ENCODE data around the gene ZNF837.
"Not testable (repeated sequence)": the region's sequence is repeated elsewhere in the genome, so short reads cannot be mapped to it uniquely, and the experiment has no call there.

Gene ZNF837

DNA sequence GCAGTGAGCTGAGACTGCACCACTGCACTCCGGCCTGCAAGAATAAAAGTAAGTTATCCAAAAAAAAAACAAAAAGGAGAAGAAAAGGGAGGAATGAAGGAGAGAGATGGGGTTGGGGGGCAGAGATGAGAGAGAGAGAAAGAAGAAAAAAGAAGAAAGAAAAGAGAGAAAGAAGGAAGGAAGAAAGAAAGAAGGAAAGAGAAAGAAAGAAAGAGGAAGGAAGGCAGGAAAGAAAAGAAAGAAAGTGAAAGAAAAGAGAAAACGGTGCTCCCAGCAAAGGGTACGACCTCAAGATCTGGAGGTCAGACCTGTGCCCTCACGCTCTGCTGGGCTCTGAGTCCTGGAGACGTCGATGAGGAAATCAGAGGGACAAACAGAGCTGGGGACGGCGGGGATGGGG, 31.2 kb downstream of the ZNF837 start:
- DNase-seq = no peak

- not testable (repeated sequence) for DNase-seq
Measured at GRCh38 chr19:58348080-58348479, 32.8 kb downstream of the ZNF837 start.

DNA sequence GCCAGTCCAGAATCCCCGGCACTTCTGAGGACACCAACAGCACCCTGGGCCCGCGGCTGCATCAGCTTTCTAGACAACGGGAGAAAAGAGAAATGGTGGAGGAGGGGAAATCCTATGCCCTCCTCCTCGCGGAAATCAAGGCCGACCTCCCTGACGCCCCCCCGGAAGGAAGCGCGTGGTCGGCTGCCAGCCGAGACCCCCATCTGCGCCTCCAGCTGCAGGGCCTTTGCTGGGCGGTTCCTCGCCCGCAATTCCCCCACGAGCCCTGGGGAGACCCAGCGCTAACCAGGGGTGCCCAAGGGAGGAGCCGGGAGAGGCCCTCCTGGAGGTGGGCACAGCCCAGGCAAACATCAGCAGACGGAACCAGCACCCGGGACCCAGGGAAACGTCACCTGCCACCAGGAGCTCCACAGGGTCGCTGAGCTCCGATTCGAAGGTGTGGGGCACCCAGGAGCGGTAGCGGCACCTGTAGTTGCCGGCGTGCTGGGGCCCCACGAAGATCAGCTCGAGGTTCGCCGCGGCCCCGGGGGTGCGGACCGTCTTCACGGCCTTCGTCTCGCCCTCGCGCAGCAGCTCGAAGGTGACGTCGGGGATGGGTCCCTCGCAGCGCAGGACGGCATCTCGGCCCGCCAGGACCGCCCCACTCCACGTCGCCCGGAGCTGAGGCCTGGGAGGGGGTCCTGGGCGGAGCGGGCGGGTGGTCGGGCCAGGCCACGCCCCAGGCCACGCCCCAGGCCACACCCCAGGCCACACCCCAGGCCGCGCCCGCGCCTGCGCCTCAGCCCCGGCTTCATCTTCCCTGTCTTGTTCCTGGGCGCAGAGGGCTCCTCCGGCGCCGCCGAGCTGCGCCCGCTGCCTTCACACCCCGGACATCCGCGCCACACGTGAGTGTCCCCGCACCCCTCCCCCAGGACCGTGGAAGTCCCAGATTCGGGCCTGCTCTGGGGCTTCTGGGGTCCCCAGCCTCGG, 33.6 kb downstream of the ZNF837 start:
- peak; percentile 35 for DNase-seq

- no peak for DNase-seq
Measured at GRCh38 chr19:58345558-58345957, 35.3 kb downstream of the ZNF837 start.

- DNase-seq = no peak
Measured at GRCh38 chr19:58338825-58339558, 41.8 kb downstream of the ZNF837 start.

- no peak for DNase-seq
Measured at GRCh38 chr19:58338336-58338735, 42.5 kb downstream of the ZNF837 start.

DNA sequence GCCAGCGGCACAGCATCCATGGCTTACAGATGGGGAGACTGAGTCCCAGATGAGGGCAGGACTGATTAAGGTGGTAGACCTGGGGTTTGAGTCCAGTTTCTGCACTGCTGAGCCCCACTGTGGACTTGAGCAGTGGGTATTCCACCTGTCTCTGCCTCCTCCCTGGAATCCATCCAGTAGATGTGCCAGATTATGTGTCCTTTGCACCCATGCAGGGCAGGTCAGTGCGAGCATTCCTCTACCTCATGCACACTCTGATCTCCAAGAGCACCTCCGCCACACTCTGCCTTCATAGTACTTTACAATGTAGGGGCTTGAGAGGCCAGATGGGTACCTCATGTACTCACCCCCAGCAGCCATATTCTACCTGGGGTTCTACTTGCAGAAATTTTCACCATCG, 44.0 kb downstream of the ZNF837 start:
- DNase-seq = no peak

- DNase-seq = no peak
Measured at GRCh38 chr19:58336216-58336615, 44.6 kb downstream of the ZNF837 start.

- DNase-seq = no peak
Measured at GRCh38 chr19:58335630-58336029, 45.2 kb downstream of the ZNF837 start.

DNA sequence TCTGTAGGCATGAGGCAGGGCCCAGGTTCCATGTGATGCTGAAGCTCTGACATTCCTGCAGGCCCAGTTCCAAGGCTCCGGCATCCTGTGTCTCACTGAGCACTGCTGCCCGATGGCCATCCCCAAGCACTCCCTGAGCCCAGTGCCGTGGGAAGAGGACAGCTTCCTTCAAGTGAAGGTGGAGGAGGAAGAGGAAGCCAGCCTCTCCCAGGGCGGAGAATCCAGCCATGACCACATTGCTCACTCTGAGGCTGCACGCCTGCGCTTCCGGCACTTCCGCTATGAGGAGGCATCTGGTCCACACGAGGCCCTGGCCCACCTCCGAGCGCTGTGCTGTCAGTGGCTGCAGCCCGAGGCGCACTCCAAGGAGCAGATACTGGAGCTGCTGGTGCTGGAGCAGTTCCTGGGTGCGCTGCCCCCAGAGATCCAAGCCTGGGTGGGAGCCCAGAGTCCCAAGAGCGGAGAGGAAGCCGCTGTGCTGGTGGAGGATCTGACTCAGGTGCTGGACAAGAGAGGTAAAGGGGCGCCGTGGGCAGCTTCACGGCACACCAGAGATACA, 46.1 kb downstream of the ZNF837 start:
- no peak for DNase-seq

DNA sequence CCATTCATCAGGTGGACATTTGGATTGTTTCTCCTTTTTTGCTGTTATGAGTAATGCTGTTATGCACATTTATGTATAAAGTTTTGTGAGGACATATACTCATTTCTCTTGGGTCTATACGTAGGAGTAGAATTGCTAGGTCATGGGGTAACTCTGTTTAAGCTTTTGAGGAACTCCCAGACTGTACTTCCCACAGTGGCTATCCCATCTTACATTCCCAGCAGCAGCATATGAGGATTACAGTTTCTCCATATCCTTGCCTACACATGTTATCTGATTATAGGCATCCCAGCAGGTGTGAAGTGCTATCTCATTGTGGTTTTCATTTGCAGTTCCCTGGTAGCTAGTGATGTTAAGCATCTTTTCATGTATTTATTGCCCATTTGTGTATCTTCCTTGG, 48.1 kb downstream of the ZNF837 start:
- DNase-seq = no peak

- DNase-seq = peak; percentile 51
Measured at GRCh38 chr19:58330458-58330857, 50.4 kb downstream of the ZNF837 start.

DNA sequence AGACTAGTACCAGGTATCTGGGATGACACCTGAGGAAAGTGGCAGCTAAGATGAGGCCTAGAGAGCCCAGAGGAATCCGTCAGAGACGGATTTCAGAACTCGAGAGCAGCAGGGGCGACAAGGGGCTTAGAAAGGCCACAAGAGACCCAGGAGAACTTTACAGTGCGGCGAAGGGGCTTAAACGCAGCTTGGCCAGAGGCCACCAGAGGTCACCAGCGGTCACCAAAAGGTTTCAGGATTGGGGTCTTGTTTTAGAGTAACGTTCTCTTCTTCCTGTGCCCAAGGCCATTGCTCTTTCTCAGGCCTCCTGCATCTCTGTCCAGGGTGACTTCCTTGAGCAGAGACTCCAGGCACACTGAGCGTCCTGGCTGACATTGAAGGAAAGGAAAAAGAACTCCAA, 51.8 kb downstream of the ZNF837 start:
- DNase-seq = no peak

- DNase-seq = peak; percentile 95
Measured at GRCh38 chr19:58326914-58327726, 53.7 kb downstream of the ZNF837 start, which contains the start of gene ZSCAN22. ZSCAN22 (plus strand) TSS chr19:58326994; CDS start chr19:58334803, 7,809 bp downstream.

DNA sequence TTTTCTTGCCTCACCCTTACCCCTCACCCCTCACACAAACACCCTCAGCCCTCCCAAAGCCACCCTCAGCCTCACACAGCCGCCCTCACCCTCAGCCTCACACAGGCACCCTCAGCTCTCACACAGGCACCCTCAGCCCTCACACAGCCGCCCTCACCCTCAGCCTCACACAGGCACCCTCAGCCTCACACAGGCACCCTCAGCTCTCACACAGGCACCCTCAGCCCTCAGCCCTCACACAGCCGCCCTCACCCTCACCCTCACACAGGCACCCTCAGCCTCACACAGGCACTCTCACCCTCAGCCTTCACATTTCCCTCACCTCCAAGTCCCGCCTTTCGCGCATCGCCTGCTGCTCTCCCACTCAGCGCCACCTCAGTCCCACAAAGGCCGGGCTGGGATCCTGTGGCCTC, 54.3 kb downstream of the ZNF837 start:
- DNase-seq = no peak

DNA sequence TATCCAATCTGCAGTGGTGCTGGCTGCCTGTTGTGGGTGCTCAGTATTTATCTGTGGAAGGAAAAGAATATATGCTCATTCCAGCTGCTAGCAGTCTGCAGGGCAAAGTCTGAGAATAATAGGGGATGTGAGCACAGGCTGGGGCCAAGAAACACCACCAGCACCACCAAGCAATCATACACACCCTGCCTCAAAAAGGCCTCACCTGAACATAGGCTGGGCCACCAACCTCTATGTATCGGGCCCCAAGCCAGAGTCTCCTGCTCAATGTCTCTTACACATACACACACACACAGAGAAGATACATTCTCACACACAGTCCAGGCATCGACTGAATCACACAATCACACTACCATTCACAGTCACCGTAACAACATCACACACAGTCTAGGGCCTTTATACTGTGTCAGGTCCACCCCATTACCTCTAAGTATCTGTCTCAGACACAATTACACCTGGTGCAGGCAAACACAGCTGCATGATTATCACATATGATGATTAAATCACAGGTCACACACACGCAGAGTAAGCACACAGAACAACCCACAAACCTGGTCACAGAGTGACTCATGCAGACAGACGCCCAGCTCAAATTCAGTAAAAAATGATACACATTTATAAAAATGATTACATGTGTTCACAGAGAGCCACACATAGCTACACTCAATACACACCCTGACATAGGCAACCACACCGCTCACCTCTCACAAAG, 55.4 kb downstream of the ZNF837 start:
- peak; percentile 36 for DNase-seq

- DNase-seq = no peak
Measured at GRCh38 chr19:58319241-58319640, 61.6 kb downstream of the ZNF837 start.

GRCh38 chr19:58318297-58318696, 62.5 kb downstream of the ZNF837 start:
- DNase-seq = no peak
